Measurements from ENCODE around the gene SRPRB. TPM values are rescaled to one million over a fixed set of nuclear protein-coding genes. Genes with fewer than 3 reads are reported as not detected.
"Not testable (repeated sequence)": the region's sequence is repeated elsewhere in the genome, so short reads cannot be mapped to it uniquely, and the experiment has no call there.

The SRPRB gene
- total and polyA plus RNA-seq, 9 donors = 6.2 to 59.7 (median 35.1) TPM

GRCh38 chr3:133776794-133777438 lies 28.7 kb upstream of the SRPRB start:
- intact Hi-C loops (cut with DNase I) = no loop called here
- no peaks in the 10 kb centered on the region for H3K9me3 ChIP-seq
- TF ChIP-seq EP300 (IDR thresholded peaks at IDR 0.05) = no peak
- TF ChIP-seq POLR2A (IDR thresholded peaks at IDR 0.05) = no peak
- TF ChIP-seq CTCF (IDR thresholded peaks at IDR 0.05) = no peak
- no peak for DNase-seq
- H3K4me1 ChIP-seq (ENCODE audit: insufficient read depth) = no peaks in the 10 kb centered on the region
- H3K36me3 ChIP-seq = no peaks in the 10 kb centered on the region
- no peaks in the 10 kb centered on the region for H3K27me3 ChIP-seq
- 92% methylated on average over 7 of the region's 7 CpGs for WGBS, 3 donors
- H3K4me3 ChIP-seq = no peak overlapping the region
- H3K27ac ChIP-seq = no peak overlapping the region

- Histone ChIP-seq H3K36me3 (no peaks in the 10 kb centered on the region), H3K4me3 (no peak overlapping the region), H3K4me1 (ENCODE audit: insufficient read depth) (no peaks in the 10 kb centered on the region), H3K27me3 (no peaks in the 10 kb centered on the region), H3K9me3 (no peaks in the 10 kb centered on the region), H3K27ac (no peak overlapping the region)
- no peak for DNase-seq
- TF ChIP-seq POLR2A (IDR thresholded peaks at IDR 0.05) (no peak), CTCF (IDR thresholded peaks at IDR 0.05) (no peak), EP300 (IDR thresholded peaks at IDR 0.05) (no peak)
- WGBS, 3 donors = 70 to 78% (median 76%) methylated on average over 8 of the region's 8 CpGs
- intact Hi-C loops (cut with DNase I) = no loop called here
These were observed 27.6 kb upstream of the SRPRB start for GRCh38 chr3:133777807-133778568.

DNA sequence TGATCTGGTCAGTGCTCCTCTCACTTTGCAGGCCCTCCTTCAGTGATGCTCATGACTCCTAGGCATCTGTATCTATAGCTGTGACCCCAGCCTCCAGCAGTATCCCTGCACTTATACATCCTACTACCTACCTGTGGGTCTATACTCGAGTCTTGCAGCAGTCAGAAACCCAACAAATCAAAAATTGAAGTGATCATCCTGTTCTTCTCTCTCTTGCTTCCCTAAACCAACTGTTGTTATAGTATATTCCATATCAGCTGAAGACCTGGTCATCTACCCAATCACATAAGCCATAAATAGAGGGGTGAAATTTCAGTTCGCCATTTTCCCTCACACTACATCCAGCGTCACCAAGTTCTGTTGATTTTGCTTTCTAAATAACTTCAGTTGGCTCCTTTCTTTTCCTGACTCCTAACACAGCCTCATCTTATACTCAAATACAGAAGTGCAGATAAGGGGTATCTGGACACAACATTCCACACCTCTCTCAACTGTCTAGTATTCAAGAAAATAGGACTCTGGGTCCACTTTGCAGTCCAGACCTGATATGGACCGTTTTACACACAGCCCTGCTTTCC lies 25.9 kb upstream of the SRPRB start:
- H3K27ac ChIP-seq = no peak overlapping the region
- no peaks in the 10 kb centered on the region for H3K9me3 ChIP-seq
- intact Hi-C loops (cut with DNase I) = no loop called here
- H3K4me1 ChIP-seq (ENCODE audit: insufficient read depth) = no peaks in the 10 kb centered on the region
- H3K4me3 ChIP-seq = no peak overlapping the region
- no peaks in the 10 kb centered on the region for H3K36me3 ChIP-seq
- no peak for DNase-seq
- H3K27me3 ChIP-seq = no peaks in the 10 kb centered on the region
- no peak for TF ChIP-seq EP300 (IDR thresholded peaks at IDR 0.05)
- no peak for TF ChIP-seq CTCF (IDR thresholded peaks at IDR 0.05)
- no peak for TF ChIP-seq POLR2A (IDR thresholded peaks at IDR 0.05)
- WGBS, 3 donors = 67 to 80% (median 74%) methylated on average over 4 of the region's 4 CpGs

GRCh38 chr3:133780756-133781155 lies 24.9 kb upstream of the SRPRB start:
- H3K4me1 ChIP-seq (ENCODE audit: insufficient read depth); intact Hi-C loops (cut with DNase I); H3K36me3 ChIP-seq; H3K9me3 ChIP-seq; H3K27ac ChIP-seq; H3K4me3 ChIP-seq; DNase-seq; H3K27me3 ChIP-seq: not testable (repeated sequence)
- 93 to 95% (median 94%) methylated on average over 6 of the region's 6 CpGs for WGBS, 3 donors

DNA sequence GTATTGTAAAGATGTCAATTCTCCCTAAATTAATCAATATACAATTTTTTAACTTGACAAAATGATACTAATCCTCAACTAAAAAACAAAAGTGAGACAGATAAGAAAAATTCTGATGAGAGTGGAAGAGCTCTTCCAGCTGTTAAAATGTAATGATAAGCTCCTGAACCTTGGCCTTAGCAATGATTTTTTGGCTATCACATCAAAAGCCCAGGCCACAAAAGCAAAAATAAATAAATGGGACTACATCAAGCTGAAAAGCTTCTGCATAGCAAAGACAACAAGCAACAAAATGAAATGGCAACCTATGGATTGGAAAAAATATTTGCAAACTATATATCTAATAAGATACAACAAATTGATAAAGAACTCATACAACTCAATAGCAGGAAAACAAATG lies 24.0 kb upstream of the SRPRB start:
- no peaks in the 10 kb centered on the region for H3K9me3 ChIP-seq
- no peaks in the 10 kb centered on the region for H3K36me3 ChIP-seq
- no peaks in the 10 kb centered on the region for H3K4me1 ChIP-seq (ENCODE audit: insufficient read depth)
- intact Hi-C loops (cut with DNase I) = no loop called here
- no peak overlapping the region for H3K4me3 ChIP-seq
- TF ChIP-seq EP300 (IDR thresholded peaks at IDR 0.05) = no peak
- TF ChIP-seq CTCF (IDR thresholded peaks at IDR 0.05) = no peak
- no peak for TF ChIP-seq POLR2A (IDR thresholded peaks at IDR 0.05)
- H3K27me3 ChIP-seq = no peaks in the 10 kb centered on the region
- H3K27ac ChIP-seq = no peak overlapping the region
- DNase-seq = no peak
